Liver (tissue), 9 donors: ENCODE measurements around the gene DESI1. TPM values are rescaled to one million over a fixed set of nuclear protein-coding genes. Genes with fewer than 3 reads are reported as not detected.

Experiments used
- DNase-seq: peaks from one replicate; pipeline ENCODE4 v3.0.0-alpha.2; 2017; ENCODE audit warnings: low spot score
- H3K27ac ChIP-seq, 2 donors: one replicate each; pipeline ENCODE4 v1.7.0; 2013; ENCODE audit warnings: inconsistent platforms in 2 of 2, low read length in 2 of 2, control low read depth in 1 of 2, low read depth in 1 of 2, mild to moderate bottlenecking in 1 of 2
- H3K27me3 ChIP-seq, 4 donors: one replicate each; pipeline versions ENCODE4 v1.6.1 to v1.7.0; 2013; ENCODE audit warnings: low read length in 3 of 4, inconsistent platforms in 1 of 4, mild to moderate bottlenecking in 1 of 4, moderate library complexity in 1 of 4; ENCODE audit not compliant: control insufficient read depth in 4 of 4, insufficient read depth in 4 of 4
- H3K36me3 ChIP-seq, 4 donors: one replicate each; pipeline versions ENCODE4 v1.6.1 to v1.7.0; 2013; ENCODE audit warnings: low read length in 3 of 4, mild to moderate bottlenecking in 3 of 4, low read depth in 1 of 4, moderate library complexity in 1 of 4; ENCODE audit not compliant: control insufficient read depth in 4 of 4, insufficient read depth in 3 of 4
- H3K4me1 ChIP-seq, 4 donors: one replicate each; pipeline versions ENCODE4 v1.6.1 to v1.7.0; 2013; ENCODE audit warnings: low read length in 3 of 4, mild to moderate bottlenecking in 3 of 4, moderate library complexity in 1 of 4; ENCODE audit not compliant: control insufficient read depth in 4 of 4, insufficient read depth in 4 of 4
- H3K4me3 ChIP-seq, 3 donors: one replicate each; pipeline versions ENCODE4 v1.6.1 to v1.7.0; 2013; ENCODE audit warnings: low read length in 3 of 3, control low read depth in 1 of 3, low read depth in 1 of 3, mild to moderate bottlenecking in 1 of 3
- H3K9ac ChIP-seq, 2 donors: one replicate each; pipeline ENCODE4 v1.7.0; 2013; ENCODE audit warnings: low read length in 2 of 2, mild to moderate bottlenecking in 2 of 2, moderate library complexity in 2 of 2, control low read depth in 1 of 2, low read depth in 1 of 2
- H3K9me3 ChIP-seq, 4 donors: one replicate each; pipeline versions ENCODE4 v1.6.1 to v1.7.0; 2013; ENCODE audit warnings: low read length in 3 of 4; ENCODE audit not compliant: control insufficient read depth in 4 of 4
- EGR1 ChIP-seq, 2 donors: IDR thresholded peaks; 2 replicates each; pipeline ENCODE4 v1.6.1; 2016 to 2018; ENCODE audit warnings: antibody characterized with exemption in 2 of 2, low read depth in 2 of 2
- FOXA1 ChIP-seq: IDR thresholded peaks from 2 replicates; pipeline ENCODE4 v1.6.1; 2016; ENCODE audit warnings: antibody characterized with exemption
- GABPA ChIP-seq, 2 donors: IDR thresholded peaks in 1 of 2; conservative IDR thresholded peaks in 1 of 2; 2 replicates each; pipeline ENCODE4 v1.6.1; 2016; ENCODE audit warnings: antibody characterized with exemption in 2 of 2, mild to moderate bottlenecking in 1 of 2, moderate library complexity in 1 of 2
- HNF4A ChIP-seq, 2 donors: conservative IDR thresholded peaks; 2 replicates each; pipeline ENCODE4 v1.6.1; 2016; ENCODE audit warnings: antibody characterized with exemption in 2 of 2, mild to moderate bottlenecking in 2 of 2
- REST ChIP-seq: IDR thresholded peaks from 2 replicates; pipeline ENCODE4 v1.6.1; 2016; ENCODE audit warnings: antibody characterized with exemption, mild to moderate bottlenecking
- RXRA ChIP-seq, 2 donors: IDR thresholded peaks; 2 replicates each; pipeline ENCODE4 v1.6.1; 2017 to 2018; ENCODE audit warnings: antibody characterized with exemption in 2 of 2, mild to moderate bottlenecking in 1 of 2
- YY1 ChIP-seq: IDR thresholded peaks from 2 replicates; pipeline ENCODE4 v1.6.1; 2016; ENCODE audit warnings: antibody characterized with exemption, mild to moderate bottlenecking
- WGBS: extraction: QIAGEN DNeasy Blood & Tissue Kit; methylation state at CpG from one replicate; pipeline ENCODE4 v1.1.7; 2013; 5-methylcytosine and 5-hydroxymethylcytosine counted together
- polyA plus RNA-seq, 2 donors: library from polyadenylated mRNA; stranded (reverse) in 1 of 2; unstranded in 1 of 2; fragments of 200-250 nt in 1 of 2; fragments of >200 nt in 1 of 2; fragmentation: Nextera tagmentation in 1 of 2; extraction: Ambion mirVana in 1 of 2; gene quantifications; one replicate each; pipeline versions ENCODE4 v1.2.1 to v1.2.3, GENCODE V29; 2013 to 2015
- total RNA-seq, 2 donors: library from RNA; depleted of rRNA; stranded (reverse); fragments of >200 nt; gene quantifications; one replicate each; pipeline ENCODE4 v1.2.3, GENCODE V29; 2014
- donor health status: healthy.
- donor health status: healthy.
- donor health status: healthy.
- donor health status: healthy.
- donor health status: healthy.

The DESI1 gene
- total and polyA plus RNA-seq, 4 donors: 16.4 to 102 (median 40.6) TPM

GRCh38 chr22:41556561-41556960 lies 64.3 kb downstream of the DESI1 start:
- H3K27me3 ChIP-seq: no peaks in the 10 kb centered on the region
- TF ChIP-seq EGR1 (IDR thresholded peaks at IDR 0.05; ENCODE audit: low read depth in 2 of 2): no peak
- no peak for TF ChIP-seq FOXA1
- TF ChIP-seq GABPA (IDR thresholded peaks at IDR 0.05 in 1 of 2, conservative IDR thresholded peaks at IDR 0.05 in 1 of 2): no peak
- TF ChIP-seq REST: no peak
- TF ChIP-seq YY1: no peak
- no peak for TF ChIP-seq HNF4A (conservative IDR thresholded peaks at IDR 0.05)

GRCh38 chr22:41555325-41555982 lies 65.4 kb downstream of the DESI1 start:
- H3K4me3 ChIP-seq: no peak overlapping the region
- H3K4me1 ChIP-seq: peaks cover 3 to 13% (median 12%) of the 10 kb centered on the region in 4 donors
- H3K27ac ChIP-seq: no peak overlapping the region
- no peak overlapping the region for H3K9ac ChIP-seq
- H3K36me3 ChIP-seq: no peaks in the 10 kb centered on the region
- DNase-seq: no peak
- 87% methylated on average over 7 of the region's 7 CpGs for WGBS
- TF ChIP-seq RXRA (IDR thresholded peaks at IDR 0.05): no peak
- no peaks in the 10 kb centered on the region for H3K9me3 ChIP-seq
- no peaks in the 10 kb centered on the region for H3K27me3 ChIP-seq

More at GRCh38 chr22:41556561-41556960, 64.3 kb downstream of the DESI1 start:
- H3K4me3 ChIP-seq: no peak overlapping the region
- no peak for DNase-seq
- no peaks in the 10 kb centered on the region for H3K9me3 ChIP-seq
- peaks cover 2 to 7% (median 5%) of the 10 kb centered on the region in 4 donors for H3K4me1 ChIP-seq
- H3K36me3 ChIP-seq: no peaks in the 10 kb centered on the region
- 89% methylated on average over 10 of the region's 10 CpGs for WGBS
- H3K9ac ChIP-seq: no peak overlapping the region
- H3K27ac ChIP-seq: no peak overlapping the region

- Histone ChIP-seq H3K4me1 (peaks cover 5 to 23% (median 17%) of the 10 kb centered on the region in 4 donors), H3K9ac (no peak overlapping the region), H3K27me3 (no peaks in the 10 kb centered on the region), H3K9me3 (no peaks in the 10 kb centered on the region), H3K36me3 (no peaks in the 10 kb centered on the region), H3K27ac (no peak overlapping the region), H3K4me3 (no peak overlapping the region)
- WGBS: 80% methylated on average over 10 of the region's 11 CpGs
- DNase-seq: no peak
- no peak for TF ChIP-seq YY1
Measured at GRCh38 chr22:41551877-41552582, 68.8 kb downstream of the DESI1 start.
